Fibroblast of lung (primary cell): ENCODE data around the gene BCL2L11.

Experiments used
- EZH2 ChIP-seq: IDR thresholded peaks from 2 replicates; pipeline ENCODE4 v1.5.1; 2012; ENCODE audit warnings: low read length, control low read depth, mild to moderate bottlenecking; ENCODE audit errors: missing control alignments
- TF ChIP-seq, protein P1 (sequence below), 2 donors: IDR thresholded peaks in 1 of 2; conservative IDR thresholded peaks in 1 of 2; 1 replicate in 1 of 2; 2 replicates in 1 of 2; pipeline ENCODE4 v1.5.1; 2011 to 2012; ENCODE audit warnings: low read length in 2 of 2, control low read depth in 1 of 2, inconsistent platforms in 1 of 2, low read depth in 1 of 2, mild to moderate bottlenecking in 1 of 2

DNA sequence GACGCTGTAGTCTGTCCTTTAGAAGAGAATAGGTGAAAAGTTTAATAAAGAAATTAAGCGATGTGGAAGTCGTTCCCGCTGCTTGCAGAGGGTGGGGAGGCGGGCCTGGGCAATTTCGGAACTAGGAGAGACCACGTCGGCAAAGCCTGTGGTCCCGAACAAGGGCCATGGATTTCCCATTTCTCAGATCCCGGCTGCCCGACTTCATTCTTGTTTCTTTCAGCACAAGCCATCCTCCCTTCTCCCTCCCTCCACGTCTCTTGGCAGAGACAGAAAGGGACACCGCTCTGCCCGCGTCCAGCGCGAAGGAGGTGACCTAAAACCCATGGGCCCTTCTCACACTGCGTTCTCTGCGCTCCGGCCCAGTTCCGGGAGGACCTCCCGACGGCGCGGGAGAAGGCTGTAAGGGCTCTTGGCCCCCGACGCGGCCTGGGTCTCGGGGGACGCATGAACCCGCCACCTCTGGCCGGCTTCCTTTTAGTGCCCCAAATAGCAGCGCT lies 2.2 kb upstream of the BCL2L11 start:
- TF ChIP-seq, protein P1, sequence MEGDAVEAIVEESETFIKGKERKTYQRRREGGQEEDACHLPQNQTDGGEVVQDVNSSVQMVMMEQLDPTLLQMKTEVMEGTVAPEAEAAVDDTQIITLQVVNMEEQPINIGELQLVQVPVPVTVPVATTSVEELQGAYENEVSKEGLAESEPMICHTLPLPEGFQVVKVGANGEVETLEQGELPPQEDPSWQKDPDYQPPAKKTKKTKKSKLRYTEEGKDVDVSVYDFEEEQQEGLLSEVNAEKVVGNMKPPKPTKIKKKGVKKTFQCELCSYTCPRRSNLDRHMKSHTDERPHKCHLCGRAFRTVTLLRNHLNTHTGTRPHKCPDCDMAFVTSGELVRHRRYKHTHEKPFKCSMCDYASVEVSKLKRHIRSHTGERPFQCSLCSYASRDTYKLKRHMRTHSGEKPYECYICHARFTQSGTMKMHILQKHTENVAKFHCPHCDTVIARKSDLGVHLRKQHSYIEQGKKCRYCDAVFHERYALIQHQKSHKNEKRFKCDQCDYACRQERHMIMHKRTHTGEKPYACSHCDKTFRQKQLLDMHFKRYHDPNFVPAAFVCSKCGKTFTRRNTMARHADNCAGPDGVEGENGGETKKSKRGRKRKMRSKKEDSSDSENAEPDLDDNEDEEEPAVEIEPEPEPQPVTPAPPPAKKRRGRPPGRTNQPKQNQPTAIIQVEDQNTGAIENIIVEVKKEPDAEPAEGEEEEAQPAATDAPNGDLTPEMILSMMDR (conservative IDR thresholded peaks at IDR 0.05 in 1 of 2, IDR thresholded peaks at IDR 0.05 in 1 of 2; ENCODE audit: low read depth in 1 of 2, low read length in 2 of 2): no peak
- TF ChIP-seq EZH2: no peak
